NK-92 (cell line): ENCODE measurements around the gene STON1.
"Not testable (repeated sequence)": the region's sequence is repeated elsewhere in the genome, so short reads cannot be mapped to it uniquely, and the experiment has no call there.

Experiments used
- DNase-seq: peaks from one replicate; lab custom pipeline; 2025; ENCODE audit not compliant: unreplicated experiment; lab: John Stamatoyannopoulos, UW

STON1 gene

DNA sequence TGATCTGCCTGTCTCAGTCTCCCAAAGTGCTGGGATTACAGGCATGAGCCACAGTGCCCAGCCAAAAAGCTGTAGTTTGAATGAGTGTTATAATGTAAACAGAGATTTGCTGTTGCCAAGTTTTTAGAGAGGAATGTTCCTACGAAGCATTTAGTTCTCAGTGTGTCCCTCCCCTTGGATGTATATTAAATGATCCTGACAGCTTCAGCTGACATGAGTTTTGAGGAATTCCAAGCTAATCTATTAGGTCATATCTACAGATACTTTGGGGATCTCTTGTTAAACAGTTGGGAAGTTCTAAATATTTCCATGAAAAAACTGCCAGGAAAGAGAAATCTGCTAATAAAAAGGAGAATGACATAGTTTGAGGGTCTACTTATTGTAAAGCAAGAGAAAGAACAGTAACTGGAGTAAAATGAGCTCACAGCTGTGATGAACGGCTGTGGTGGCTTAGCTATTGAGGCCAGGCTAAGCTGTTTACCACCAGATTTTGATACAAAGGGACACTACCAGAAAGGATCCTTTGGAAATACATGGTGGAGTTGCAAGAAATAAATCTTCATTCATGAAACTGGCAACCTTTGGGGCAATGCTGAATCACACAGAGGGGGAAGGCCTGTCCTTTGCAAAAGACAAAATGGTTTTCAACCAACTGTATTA lies 2.6 kb upstream of the STON1 start:
- DNase-seq = no peak

DNA sequence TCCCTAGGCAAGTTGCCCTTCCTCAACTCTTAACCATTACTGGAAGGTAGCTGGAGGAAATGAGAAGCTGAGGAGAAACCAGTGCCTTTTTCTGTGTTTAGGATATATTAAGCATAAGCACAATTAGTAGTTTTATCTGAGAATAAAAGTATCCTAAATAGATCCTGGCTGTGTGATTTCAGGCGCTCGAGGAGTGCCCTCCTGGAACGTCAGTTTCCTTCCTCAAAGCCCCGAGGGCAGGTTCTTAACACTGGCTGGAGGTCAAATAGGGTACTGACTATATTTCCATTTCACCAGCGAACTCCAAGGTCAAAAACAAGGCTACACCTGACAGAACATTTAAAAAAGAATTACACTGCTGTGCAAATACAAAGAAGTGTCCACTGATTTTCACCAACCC lies 1.5 kb upstream of the STON1 start:
- DNase-seq = no peak

DNA sequence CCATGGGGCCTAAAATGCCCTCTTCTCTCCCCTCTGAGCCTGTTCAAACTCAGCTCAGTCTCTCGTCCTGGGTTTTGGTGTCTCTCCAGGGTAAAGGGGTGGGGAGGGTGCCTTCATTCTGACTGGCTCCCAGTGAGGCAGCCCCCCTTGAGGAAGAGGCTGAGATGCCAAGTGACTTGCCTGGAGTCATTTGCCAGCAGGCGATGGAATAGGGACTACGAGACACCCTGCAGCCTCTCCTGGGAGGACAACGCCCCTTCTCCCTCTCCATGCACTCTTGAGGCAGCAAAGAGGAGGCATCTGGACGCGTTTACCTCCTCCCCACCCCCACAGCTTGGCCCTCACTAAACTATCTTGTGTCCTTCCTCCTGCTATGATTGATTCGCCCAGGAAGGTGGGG lies 760 bp upstream of the STON1 start:
- no peak for DNase-seq

DNA sequence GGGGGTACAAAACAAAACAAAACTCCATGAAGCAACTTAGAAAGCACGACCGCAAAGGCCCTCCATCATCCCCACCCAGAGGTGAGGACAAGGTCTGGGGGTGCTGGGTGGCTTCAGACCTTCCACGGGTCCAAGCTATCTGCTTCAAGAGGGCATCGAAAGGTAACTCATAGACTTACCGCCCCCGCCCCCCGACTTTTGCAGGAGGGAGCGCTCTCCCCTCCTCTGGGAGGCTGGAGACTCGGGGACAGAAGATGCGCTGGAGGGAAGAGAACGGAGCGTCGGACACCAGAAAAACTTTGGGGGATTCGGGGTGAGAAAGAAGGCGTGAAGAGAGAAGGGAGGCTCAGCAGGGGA lies 300 bp upstream of the STON1 start:
- DNase-seq = no peak

DNA sequence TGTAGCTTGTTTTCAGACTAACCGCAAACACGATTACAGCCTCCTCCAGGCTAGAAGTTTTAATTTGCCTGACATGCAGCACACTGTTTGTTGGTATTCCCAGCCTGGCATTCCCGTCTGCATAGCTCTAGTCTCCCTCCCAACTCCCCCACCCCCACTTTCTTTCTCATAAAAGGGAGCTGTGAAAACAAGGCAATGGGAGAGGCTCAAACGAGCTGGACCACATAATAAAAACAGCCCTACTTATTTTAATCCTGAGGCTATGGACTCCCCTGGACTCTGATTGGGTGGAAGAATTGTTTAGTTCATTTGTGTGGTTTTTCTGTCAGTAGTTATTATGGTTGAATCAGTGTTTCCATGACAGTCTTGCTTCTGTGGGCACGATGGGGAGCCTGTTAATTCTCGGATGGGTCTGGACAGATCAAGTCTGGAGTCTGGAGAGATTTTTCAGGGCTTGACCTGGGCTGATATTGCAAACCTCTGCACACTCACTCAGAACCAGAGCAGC lies 1.2 kb downstream of the STON1 start:
- DNase-seq = no peak

DNA sequence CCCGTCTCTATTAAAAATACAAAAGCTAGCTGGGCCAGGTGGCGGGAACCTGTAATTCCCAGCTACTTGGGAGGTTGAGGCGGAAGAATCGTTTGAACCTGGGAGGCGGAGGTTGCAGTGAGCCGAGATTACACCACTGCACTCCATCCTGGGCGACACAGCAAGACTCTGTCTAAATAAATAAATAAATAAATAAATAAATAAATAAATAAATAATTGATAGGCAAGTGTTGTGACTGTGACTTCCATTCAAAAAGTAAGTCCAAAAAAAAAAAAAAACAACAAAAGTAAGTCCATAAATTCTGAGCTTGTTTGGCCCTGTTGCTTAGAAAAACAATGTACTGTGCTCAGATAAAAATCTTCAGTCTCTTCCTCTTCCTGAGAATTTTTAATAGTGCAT lies 2.2 kb downstream of the STON1 start:
- DNase-seq = no peak

DNA sequence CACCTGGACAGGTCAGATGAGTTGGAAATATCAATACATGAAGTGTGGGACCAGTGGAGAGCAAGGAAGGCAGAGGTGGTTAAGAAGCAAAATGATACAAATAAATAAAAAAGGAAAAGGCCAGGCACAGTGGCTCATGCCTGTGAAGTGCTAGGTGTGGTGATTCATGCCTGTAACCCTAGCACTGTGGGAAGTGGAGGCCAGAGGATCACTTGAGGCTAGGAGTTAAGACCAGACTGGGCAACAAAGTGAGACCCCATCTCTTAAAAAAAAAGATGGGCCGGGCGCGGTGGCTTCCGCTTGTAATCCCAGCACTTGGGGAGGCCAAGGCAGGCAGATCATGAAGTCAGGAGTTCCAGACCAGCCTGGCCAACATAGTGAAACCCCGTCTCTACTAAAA lies 2.9 kb downstream of the STON1 start:
- DNase-seq = no peak

DNA sequence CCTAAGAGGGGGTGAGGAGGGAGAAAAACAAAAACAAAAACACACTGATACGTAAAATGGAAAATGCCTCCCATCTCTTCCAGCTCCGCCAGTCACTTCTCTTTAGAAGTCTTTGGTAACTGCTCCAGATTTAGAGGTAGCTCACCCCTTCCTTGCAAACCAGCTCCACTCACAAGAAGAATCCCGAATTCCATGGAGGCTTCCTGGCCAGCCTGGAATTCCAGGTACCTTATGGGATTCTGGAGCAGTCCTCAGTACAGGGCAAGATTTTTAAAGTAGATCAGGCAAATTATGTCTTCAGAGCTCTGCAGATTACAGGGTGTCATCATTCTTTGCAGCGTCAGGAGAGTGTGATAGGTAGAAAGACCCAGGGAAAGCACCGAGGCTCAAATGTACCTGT lies 4.8 kb downstream of the STON1 start:
- no peak for DNase-seq

DNA sequence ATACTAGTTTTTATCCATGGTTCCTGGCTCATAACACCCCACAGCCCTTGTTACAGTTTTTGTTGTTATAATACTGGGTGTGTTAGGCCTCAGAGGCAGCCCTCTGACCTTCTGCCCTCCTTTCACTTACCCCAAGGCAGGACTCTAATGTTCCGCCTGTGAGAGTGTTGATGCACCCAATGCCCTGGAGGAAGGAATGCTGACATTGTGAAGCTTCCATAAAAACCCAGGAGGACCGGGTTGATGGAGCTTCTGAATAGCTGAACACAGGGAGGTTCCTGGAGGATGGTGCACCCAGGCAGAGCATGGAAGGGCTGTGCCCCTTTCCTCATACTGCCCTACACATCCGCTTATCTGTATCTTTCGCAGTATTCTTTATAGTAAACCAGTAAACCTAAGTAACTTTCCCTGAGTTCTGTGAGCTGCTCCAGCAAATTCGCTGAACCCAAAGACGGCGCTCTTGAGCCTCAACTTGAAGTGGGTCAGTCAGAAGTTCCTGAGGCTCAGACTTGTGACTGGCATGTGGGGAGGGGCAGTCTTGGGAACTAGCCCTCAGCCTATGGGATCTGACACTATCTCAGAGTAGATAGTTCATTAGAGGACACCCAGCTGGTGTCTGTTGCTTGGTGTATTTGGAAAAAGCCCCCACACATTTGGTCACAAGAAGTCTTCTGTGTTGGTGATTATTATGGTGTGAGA lies 10.4 kb downstream of the STON1 start:
- no peak for DNase-seq

DNA sequence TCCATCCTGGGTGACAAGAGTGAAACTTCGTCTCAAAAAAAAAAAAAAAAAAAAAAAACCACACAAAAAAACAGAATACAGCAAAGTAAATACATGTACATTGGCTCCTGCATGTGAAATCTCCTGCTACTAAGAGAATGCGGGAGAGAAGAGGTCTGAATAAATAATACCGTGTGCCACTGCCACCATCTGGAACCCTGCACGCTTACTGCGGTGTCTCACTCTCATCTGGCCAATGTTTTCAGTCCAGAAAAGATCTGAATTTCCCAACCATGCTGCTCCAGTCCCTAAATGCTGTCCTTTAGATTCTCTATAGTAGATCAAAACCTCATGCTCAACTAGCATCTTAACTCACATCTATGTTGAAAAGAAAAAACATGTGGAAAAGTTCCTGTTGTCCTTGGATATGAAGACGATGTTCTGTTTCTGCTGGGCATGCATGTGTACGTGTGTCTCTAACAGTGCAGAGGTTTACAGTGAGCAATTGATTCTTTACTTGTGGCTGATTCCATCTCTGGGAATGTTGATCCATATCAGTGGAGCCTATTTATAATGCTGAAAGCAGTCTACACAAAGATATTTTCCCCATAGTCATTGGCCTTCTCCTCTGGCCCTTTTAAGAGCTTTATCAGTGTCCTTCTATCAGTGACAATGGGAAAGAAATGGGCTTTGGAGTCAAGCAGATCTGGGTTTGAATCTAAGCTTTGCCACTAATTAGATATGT lies 11.9 kb downstream of the STON1 start:
- DNase-seq = no peak

DNA sequence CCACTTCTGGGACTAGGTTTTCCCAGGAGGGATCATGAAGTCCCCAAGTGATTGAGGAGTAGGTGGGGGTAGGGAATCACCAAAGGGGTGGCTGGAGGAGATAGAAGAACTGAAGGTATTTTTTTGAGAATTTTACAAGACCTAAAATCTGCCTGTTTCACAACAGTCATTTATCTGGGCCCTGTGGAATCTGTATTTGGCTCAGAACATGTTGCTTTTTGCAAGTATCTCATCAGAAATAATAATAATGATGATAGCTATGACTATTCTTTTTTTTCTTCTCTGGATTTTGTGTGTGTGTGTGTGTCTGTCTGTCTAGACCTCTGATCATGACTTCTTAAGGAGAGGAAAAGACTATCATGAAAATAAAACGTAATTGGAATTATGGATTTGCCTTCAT lies 13.9 kb downstream of the STON1 start:
- no peak for DNase-seq

DNA sequence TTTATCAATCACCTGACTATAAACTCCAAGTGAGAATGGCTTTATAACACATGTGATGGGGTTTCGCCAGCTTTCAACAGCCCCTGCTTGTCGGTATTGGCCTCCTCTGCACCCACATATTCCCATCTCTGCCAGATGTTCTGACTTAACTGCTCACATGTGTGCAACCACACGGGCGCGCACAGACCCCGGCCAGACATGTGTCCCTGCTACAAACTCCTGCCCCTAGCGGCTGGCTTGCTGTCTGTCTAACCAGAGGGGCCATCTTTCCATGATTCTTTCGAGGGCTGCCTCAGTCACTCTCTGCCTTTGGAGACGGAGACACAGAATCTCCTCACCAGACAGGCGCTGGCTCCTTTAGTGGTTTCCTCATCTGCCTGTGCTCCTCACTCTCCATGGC lies 15.3 kb downstream of the STON1 start:
- DNase-seq = no peak

DNA sequence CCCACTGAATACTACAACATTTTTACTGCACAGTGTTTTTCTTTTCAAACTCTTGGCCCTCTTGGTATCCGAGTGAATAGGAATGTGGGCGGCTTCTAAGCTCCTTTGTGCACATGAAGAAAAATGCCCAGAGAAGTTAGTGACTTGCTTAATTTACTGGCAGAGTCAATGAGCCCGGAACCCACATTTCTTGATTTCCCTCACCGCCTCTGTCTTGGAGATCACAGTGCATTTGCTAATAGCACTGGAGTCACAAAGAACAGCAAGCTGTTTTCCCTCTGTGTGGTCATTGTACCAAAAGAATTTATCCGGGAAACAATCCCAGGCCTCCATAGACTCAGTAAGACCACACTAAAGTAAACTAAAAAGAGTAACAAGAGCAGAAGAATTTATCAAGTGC lies 18.9 kb downstream of the STON1 start:
- no peak for DNase-seq

DNA sequence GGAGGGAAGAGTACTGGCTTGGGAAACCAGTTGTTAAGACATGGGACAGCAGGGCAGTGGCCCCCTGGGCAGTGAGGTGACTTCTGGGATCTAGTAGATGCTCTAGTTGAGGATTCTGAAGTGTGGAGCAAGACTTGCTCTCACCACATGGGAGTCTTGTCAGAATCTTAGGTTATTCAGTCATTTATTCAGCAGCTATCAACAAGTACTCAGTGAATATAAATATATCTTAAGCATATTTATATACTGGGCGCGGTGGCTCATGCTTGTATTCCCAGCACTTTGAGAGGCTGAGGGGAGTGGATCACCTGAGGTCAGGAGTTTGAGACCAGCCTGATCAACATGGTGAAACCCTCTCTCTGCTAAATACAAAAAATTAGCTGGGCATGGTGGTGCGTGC lies 20.0 kb downstream of the STON1 start:
- no peak for DNase-seq

DNA sequence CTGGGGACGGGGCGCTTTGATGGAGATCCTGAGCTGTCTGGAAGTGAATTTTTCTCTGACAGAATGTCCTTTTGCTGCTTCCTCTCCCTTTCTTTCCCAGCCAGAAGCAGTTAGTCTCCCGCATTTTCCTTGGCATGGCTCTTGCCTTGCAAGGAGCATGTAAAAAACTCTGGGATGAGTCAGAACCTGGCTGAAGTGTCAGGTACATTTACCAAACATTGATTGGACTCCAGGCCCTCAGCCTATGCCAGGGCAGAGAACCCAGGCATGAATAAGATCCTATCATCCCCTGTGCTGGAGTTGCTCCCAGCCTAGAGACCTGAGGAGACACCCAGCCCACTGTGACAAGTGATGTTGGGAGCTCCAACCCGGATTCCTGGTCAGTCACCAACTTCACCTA lies 21.6 kb downstream of the STON1 start:
- no peak for DNase-seq

DNA sequence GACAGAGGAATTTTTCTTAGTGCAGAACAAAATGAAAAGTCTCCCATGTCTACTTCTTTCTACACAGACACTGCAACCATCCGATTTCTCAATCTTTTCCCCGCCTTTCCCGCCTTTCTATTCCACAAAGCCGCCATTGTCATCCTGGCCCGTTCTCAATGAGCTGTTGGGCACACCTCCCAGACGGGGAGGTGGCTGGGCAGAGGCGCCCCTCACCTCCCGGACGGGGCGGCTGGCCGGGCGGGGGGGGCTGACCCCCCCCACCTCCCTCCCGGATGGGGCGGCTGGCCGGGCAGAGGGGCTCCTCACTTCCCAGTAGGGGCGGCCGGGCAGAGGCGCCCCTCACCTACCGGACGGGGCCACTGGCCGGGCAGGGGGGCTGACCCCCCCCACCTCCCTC lies 25.1 kb downstream of the STON1 start:
- DNase-seq = not testable (repeated sequence)

DNA sequence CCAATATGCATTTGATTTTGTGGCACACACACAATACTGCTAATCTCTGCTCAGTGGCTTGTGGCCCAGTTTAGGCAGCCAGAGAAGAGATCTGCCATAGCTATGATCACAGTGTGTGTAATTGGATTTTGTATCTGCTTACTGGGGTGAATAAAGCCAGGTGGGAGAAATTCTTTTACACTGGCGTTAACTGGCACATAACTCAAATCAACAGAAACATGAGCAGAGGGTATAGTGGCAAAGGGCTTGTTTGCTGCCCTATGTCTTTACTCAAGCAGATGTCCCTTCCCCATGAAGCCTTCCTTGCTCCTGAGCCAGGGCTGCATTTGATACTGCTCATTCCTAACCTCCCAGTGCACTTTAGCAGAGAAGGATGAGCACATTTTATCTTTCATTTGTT lies 28.5 kb downstream of the STON1 start:
- DNase-seq = no peak

DNA sequence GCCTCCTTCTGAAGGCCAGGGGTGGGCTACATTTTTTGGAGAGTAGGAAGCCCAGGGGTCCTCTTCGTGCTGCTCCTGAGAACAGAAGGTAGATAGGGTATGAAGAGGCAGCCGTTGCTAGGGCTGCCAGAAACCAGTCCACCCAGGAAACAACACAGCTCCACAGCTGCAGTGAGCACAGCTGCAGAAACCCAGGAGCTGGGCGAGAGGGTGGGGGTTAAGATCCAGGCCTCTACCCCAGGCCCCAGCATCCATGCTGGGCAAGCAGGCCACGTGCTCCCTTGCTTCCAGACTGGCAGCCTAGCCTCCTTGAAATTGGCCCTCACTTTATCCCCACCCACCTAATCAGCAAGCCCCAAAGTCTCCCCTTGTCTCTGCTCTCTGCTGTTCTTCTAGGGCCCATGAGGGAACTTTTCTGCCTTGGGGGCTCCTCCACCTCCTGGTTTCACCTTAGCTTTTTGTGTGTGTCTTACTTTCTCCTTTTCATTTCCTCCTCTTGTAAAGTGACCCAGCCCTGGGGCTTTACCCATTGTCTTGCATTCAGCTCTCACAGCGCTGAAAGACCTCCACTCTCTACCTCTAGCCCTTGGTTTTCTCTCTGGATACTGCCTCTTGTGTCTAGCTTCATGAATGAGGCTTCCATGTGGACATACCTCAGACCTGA lies 30.7 kb downstream of the STON1 start:
- DNase-seq = no peak

DNA sequence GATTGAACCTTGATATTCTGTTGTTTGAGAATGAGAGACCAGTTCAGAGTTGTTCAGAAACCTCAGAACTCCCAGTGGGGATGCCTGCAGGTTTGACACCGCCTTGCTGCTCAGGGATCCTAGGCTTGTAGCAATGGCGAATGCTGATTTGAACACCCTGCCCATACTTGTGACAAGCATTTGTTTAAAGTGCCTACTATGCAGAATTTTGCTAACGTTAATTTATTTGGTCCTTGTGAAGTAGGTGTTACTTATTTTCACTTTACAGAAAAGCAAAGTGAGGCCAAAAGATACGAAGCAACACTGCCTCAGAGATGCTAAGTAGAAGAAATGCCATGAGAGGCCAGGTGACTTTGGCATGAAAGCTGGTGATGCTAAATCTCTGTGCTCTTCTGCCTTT lies 32.3 kb downstream of the STON1 start:
- DNase-seq = no peak

DNA sequence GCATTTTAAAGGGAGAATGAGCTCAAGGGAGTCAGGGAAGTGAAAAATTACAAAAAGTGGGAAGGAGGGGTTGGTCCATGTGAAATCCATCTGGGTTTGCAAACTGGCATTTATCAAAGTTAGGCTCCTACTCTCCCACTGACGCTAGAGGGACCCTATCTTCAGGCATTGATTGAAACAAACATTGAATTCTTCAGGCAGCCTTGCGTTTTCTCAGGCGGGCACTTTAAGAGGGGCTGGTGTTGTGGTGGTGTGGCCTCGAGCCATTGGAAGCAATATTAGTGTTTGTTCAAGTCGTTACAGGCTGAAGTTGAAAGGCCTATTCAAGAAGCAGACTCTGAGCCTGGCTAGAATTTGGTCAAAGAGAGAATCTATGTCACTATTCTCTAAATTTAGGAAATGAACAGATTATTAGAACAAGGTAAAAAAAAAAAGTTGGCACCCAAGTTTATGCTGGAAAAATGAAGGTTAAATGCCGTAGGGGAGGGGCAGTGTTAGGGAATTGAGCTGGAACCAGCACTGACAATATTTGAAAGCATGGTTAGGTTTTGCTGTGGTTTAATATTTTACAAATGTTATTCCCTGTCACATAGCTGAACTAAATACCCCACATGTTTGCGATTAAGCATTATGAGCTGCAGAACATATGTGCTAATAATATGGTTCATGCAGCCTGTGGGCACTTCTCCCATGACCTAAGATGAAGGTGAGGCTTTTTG lies 36.8 kb downstream of the STON1 start:
- DNase-seq = no peak

DNA sequence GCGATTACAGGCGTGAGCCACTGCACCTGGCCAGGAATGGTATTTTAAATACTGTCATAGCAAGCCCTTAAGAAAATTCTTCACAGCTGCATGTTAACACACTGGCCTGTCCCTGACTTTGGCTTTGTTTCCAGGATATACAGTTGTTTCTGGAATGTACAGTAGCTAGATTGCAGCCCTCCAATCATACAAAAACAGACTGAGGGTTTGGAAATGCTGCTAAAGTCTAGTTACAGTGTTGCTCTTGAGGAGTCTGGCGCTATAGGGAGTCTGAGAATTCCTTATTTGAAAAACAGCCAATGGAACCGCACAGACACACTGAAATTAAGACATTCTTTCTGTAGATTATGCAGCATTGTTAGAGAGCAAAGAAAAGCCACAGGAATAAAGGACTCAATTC lies 37.7 kb downstream of the STON1 start:
- DNase-seq = no peak
